Mucosa of descending colon (tissue), 3 donors: ENCODE data around the gene PLSCR3. TPM values are rescaled to one million over a fixed set of nuclear protein-coding genes. Genes with fewer than 3 reads are reported as not detected.
A peak's percentile ranks its signal among the peaks of the same experiment; 100 is the strongest.

Experiments
- ATAC-seq: fragments of 200-7000 bp; cut with Tn5 transposase; one replicate; pipeline ENCODE4 v1.9.1; 2020; ENCODE audit warnings: mild to moderate bottlenecking, moderate library complexity
- DNase-seq, 3 donors: peaks; one replicate each; pipeline ENCODE4 v3.0.0-alpha.2; 2020
- H3K36me3 ChIP-seq: fragments of 200-600 bp; one replicate; pipeline ENCODE4 v1.8.0; 2021; ENCODE audit warnings: low read depth, mild to moderate bottlenecking
- H3K4me1 ChIP-seq: fragments of 200-600 bp; one replicate; pipeline ENCODE4 v1.8.0; 2021; ENCODE audit warnings: low read depth, mild to moderate bottlenecking
- H3K4me3 ChIP-seq: fragments of 200-600 bp; one replicate; pipeline ENCODE4 v1.8.0; 2021; ENCODE audit warnings: mild to moderate bottlenecking
- H3K9me3 ChIP-seq: fragments of 200-600 bp; one replicate; pipeline ENCODE4 v1.8.0; 2021; ENCODE audit warnings: mild to moderate bottlenecking
- CTCF ChIP-seq: fragments of 200-600 bp; IDR thresholded peaks from one replicate; pipeline ENCODE4 v1.8.0; 2022; ENCODE audit warnings: antibody characterized with exemption, mild to moderate bottlenecking
- intact Hi-C, 2 donors: fragments of 100-400 bp; cut with DNase I in 1 of 2; cut with micrococcal nuclease in 1 of 2; formaldehyde crosslinking; loops; one replicate each; pipeline versions ENCODE4 v1.11.0 to v1.11.1; 2022; cut with DNase I, micrococcal nuclease
- total RNA-seq, 3 donors: library from RNA; stranded (reverse); fragmentation: NEBNext Ultra II Directional in 2 of 3; extraction: Animal tissue kit (Norgen Biotek cat#: 25700) in 2 of 3; gene quantifications; one replicate each; pipeline versions ENCODE4 v1.2.1 to v1.2.4, GENCODE V29; 2021 to 2023
- donor health status: DM: no; HTN: no; CAD: no; lungs with moderate emphysema.
- donor health status: DM: no; HTN: no; CAD: no.
- donor health status: DM: no; HTN: yes; CAD: no.

Gene PLSCR3
- total RNA-seq, 3 donors from 2014 or later, result 5.5 to 21.6 (median 16.4) TPM

- Histone ChIP-seq H3K4me3 (peak within 1 kb of the TSS; percentile 22), H3K36me3 (no peaks in the 10 kb centered on the region), H3K9me3 (no peaks in the 10 kb centered on the region), H3K4me1 (peaks cover 20% of the 10 kb centered on the region)
- peak; percentile 90 for ATAC-seq
- no peak for TF ChIP-seq CTCF
- peak; percentile 97 to 99 (median 98) for DNase-seq
- intact Hi-C loops, result no loop called here
Observed at GRCh38 chr17:7403977-7404736, 9.8 kb upstream of the PLSCR3 start, which contains the start of gene TMEM256. TMEM256 (minus strand) TSS chr17:7404097; CDS start chr17:7404084, 13 bp downstream.

GRCh38 chr17:7403727-7403976 is 9.3 kb upstream of the PLSCR3 start:
- DNase-seq (no peak), ATAC-seq (peak; percentile 42)
- H3K9me3 ChIP-seq, result no peaks in the 10 kb centered on the region
- peak overlapping the region; percentile 16 for H3K4me3 ChIP-seq
- no peak for TF ChIP-seq CTCF
- intact Hi-C loops, result no loop called here
- H3K36me3 ChIP-seq, result no peaks in the 10 kb centered on the region
- H3K4me1 ChIP-seq, result peaks cover 20% of the 10 kb centered on the region

DNA sequence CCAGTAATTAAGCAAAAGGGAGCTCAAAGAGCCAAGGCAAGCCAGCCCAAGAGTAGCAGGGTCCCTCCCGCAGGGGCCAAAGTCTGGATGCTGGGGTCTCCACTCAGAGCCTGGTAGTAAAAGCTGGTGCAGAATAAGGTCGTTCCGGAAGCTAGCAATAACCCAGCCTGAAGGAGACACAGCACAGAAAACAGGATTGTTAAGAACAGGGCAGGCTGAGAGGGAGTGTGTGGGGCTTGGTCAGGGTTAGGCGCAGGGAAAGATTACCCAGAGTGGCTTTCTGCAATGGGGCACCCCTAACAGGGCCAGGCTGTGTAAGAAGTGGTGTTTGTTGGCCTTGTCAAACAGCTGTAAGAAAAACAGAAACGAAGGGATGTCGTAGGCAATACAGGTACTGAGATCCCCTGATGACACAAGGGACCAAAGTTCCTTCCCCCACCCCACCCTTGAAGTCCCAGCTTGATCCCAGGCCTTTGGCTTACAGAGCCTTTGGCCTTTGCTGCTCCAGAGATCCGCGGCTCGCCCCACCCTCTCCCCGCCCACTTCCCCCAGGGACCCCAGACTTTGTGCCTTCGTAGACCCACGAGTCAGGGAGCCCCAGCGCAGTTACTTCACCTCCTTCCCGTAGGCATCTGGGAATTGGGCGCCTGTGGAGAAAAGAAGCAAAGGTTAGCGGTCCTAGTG is 8.9 kb upstream of the PLSCR3 start:
- ATAC-seq, result peak; percentile 54
- peak; percentile 72 to 82 (median 80) for DNase-seq
- H3K4me1 ChIP-seq, result peaks cover 19% of the 10 kb centered on the region
- H3K9me3 ChIP-seq, result no peaks in the 10 kb centered on the region
- no peak for TF ChIP-seq CTCF
- no peaks in the 10 kb centered on the region for H3K36me3 ChIP-seq
- H3K4me3 ChIP-seq, result peak overlapping the region; percentile 16
- intact Hi-C loops, result no loop called here

DNA sequence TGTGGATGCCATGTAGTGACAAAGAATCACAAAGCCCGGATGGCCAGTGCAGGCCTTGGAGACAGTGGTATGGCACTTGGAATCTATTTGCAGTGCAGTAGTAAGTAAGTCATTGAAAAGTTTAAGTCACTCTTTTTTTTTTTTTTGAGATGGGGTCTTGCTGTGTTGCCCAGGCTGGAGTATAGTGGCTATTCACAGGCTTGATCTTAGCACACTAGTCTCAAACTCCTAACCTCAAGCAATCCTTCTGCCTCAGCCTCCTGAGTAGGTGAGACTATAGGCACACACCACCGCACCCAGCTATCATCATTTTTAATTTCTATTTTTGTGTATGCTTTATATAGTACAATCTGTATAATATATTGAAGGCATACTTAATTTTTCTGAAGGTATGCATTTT is 4.3 kb upstream of the PLSCR3 start:
- DNase-seq, result no peak
- no peak for TF ChIP-seq CTCF
- H3K4me3 ChIP-seq, result no peak overlapping the region
- no peak for ATAC-seq
- intact Hi-C loops, result no loop called here
- H3K9me3 ChIP-seq, result no peaks in the 10 kb centered on the region
- no peaks in the 10 kb centered on the region for H3K36me3 ChIP-seq
- peaks cover 15% of the 10 kb centered on the region for H3K4me1 ChIP-seq

DNA sequence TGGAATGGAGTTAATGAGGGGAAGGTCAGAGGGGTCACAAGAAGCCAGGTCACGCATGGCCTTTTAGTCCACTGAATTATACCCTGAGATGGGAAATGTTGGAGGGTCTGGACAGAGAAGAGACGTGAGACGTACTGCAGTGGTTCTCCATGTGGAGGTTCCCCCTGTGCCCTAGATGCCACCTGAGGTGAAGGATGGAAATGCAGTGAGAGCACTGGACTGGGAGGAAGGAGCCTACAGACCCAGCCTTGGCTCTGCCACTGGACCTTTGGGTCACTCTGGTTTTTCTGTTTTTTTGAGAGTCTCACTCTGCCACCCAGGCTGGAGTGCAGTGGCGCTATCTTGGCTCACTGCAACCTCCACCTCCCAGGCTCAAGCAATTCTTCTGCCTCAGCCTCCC is 1.8 kb upstream of the PLSCR3 start:
- Histone ChIP-seq H3K4me3 (no peak overlapping the region), H3K9me3 (no peaks in the 10 kb centered on the region), H3K36me3 (no peaks in the 10 kb centered on the region), H3K4me1 (peaks cover 8% of the 10 kb centered on the region)
- intact Hi-C loops, result no loop called here
- ATAC-seq (no peak), DNase-seq (no peak)
- TF ChIP-seq CTCF, result no peak
